OCI-LY1 (cell line): ENCODE data around the gene TEAD1.

ENCODE experiments used
- H2AFZ ChIP-seq: fragments of 200-600 bp; sonication (generic), shearing (Covaris generic); 2 replicates; pipeline ENCODE4 v1.6.0; 2014; ENCODE audit warnings: antibody characterized with exemption, mild to moderate bottlenecking, low read length
- H3F3A ChIP-seq: fragments of 200-600 bp; sonication (generic), shearing (Covaris generic); 2 replicates; pipeline ENCODE4 v1.6.0; 2014; ENCODE audit warnings: mild to moderate bottlenecking, antibody characterized with exemption, low read length, moderate library complexity; ENCODE audit not compliant: insufficient read depth
- H3K27ac ChIP-seq: fragments of 200-600 bp; sonication (generic); 2 replicates; pipeline ENCODE4 v1.5.1; 2014; ENCODE audit warnings: low read length, mixed run types, mild to moderate bottlenecking, low read depth; ENCODE audit not compliant: poor library complexity, severe bottlenecking
- H3K27me3 ChIP-seq: fragments of 200-600 bp; sonication (generic); 2 replicates; pipeline ENCODE4 v1.6.0; 2014; ENCODE audit warnings: antibody characterized with exemption, mild to moderate bottlenecking, low read length, moderate library complexity; ENCODE audit not compliant: insufficient read depth
- H3K36me3 ChIP-seq: fragments of 200-600 bp; sonication (generic); 2 replicates; pipeline ENCODE4 v1.6.1; 2014; ENCODE audit warnings: mild to moderate bottlenecking, antibody characterized with exemption, low read length, moderate library complexity, mixed read lengths; ENCODE audit not compliant: insufficient read depth
- H3K4me1 ChIP-seq: fragments of 200-600 bp; sonication (generic); 2 replicates; pipeline ENCODE4 v1.5.1; 2014; ENCODE audit warnings: mild to moderate bottlenecking, low read length, moderate library complexity; ENCODE audit not compliant: insufficient read depth, severe bottlenecking
- H3K4me2 ChIP-seq: fragments of 200-600 bp; sonication (generic), shearing (Covaris generic); 2 replicates; pipeline ENCODE4 v1.6.1; 2014; ENCODE audit warnings: low read length
- H3K4me3 ChIP-seq: fragments of 200-600 bp; sonication (generic); 2 replicates; pipeline ENCODE4 v1.5.1; 2014; ENCODE audit warnings: low read length, low read depth, mild to moderate bottlenecking, mixed read lengths; ENCODE audit not compliant: poor library complexity, severe bottlenecking
- H3K79me2 ChIP-seq: fragments of 200-600 bp; shearing (Covaris generic); 2 replicates; pipeline ENCODE4 v1.6.1; 2016; ENCODE audit warnings: mixed run types, low read length, mixed read lengths; ENCODE audit not compliant: insufficient read depth
- H3K9ac ChIP-seq: fragments of 200-600 bp; sonication (generic), shearing (Covaris generic); 2 replicates; pipeline ENCODE4 v1.6.1; 2014; ENCODE audit warnings: mild to moderate bottlenecking, low read length, mixed read lengths
- H3K9me2 ChIP-seq: fragments of 200-600 bp; sonication (generic), shearing (Covaris generic); 2 replicates; pipeline ENCODE4 v1.6.1; 2014; ENCODE audit warnings: low read depth, mild to moderate bottlenecking, low read length, mixed read lengths
- H3K9me3 ChIP-seq: fragments of 200-600 bp; shearing (Covaris generic); 2 replicates; pipeline ENCODE4 v1.6.1; 2014; ENCODE audit warnings: low read length, mixed read lengths
- H4K20me1 ChIP-seq: fragments of 200-600 bp; sonication (generic), shearing (Covaris generic); 2 replicates; pipeline ENCODE4 v1.6.0; 2016; ENCODE audit warnings: mild to moderate bottlenecking, low read length; ENCODE audit not compliant: insufficient read depth
- EZH2 ChIP-seq: fragments of 200-600 bp; sonication (generic), shearing (Covaris generic); IDR thresholded peaks from 2 replicates; pipeline ENCODE4 v1.8.0; 2017; ENCODE audit warnings: borderline replicate concordance, mixed run types, mild to moderate bottlenecking, antibody characterized with exemption, low read length, moderate library complexity, mixed read lengths
- TF ChIP-seq, protein P1 (sequence below): fragments of 200-600 bp; sonication (generic), shearing (Covaris generic); IDR thresholded peaks from 2 replicates; pipeline ENCODE4 v1.5.1; 2017; ENCODE audit warnings: mild to moderate bottlenecking, antibody characterized with exemption, low read length, moderate library complexity, mixed read lengths

The TEAD1 gene

DNA sequence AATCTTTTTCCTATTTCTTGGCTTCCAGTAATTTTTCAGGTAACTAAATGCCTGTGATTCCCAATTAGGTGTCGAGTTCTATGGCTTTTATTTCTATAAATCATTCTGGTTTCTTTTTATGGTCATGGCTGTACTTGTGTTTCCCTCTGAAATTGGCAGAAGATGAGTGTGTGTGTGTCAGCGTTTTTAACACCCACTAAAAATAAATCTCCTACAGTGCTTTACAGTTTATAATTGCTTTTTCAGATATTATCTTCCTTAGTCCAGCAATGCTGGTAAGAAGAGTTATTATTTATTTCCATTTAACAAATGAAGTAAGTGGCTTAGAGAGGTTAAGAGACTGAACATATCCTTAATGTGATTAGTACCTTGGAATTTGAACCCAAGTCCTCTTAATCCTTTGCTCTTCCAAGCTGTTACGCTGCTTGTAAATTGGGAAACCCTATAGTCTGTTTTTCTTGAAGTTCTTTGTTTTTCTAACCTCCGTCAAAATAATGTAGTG, 125.2 kb downstream of the TEAD1 start:
- no peak overlapping the region for H3K4me3 ChIP-seq
- H2AFZ ChIP-seq, result no peak overlapping the region
- no peaks in the 10 kb centered on the region for H4K20me1 ChIP-seq
- no peaks in the 10 kb centered on the region for H3F3A ChIP-seq
- TF ChIP-seq EZH2, result no peak
- TF ChIP-seq, protein P1, sequence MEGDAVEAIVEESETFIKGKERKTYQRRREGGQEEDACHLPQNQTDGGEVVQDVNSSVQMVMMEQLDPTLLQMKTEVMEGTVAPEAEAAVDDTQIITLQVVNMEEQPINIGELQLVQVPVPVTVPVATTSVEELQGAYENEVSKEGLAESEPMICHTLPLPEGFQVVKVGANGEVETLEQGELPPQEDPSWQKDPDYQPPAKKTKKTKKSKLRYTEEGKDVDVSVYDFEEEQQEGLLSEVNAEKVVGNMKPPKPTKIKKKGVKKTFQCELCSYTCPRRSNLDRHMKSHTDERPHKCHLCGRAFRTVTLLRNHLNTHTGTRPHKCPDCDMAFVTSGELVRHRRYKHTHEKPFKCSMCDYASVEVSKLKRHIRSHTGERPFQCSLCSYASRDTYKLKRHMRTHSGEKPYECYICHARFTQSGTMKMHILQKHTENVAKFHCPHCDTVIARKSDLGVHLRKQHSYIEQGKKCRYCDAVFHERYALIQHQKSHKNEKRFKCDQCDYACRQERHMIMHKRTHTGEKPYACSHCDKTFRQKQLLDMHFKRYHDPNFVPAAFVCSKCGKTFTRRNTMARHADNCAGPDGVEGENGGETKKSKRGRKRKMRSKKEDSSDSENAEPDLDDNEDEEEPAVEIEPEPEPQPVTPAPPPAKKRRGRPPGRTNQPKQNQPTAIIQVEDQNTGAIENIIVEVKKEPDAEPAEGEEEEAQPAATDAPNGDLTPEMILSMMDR, result no peak
- no peaks in the 10 kb centered on the region for H3K79me2 ChIP-seq
- no peaks in the 10 kb centered on the region for H3K9me3 ChIP-seq
- H3K4me1 ChIP-seq, result no peaks in the 10 kb centered on the region
- H3K27ac ChIP-seq, result no peak overlapping the region
- no peaks in the 10 kb centered on the region for H3K9me2 ChIP-seq
- no peaks in the 10 kb centered on the region for H3K27me3 ChIP-seq
- H3K36me3 ChIP-seq, result no peaks in the 10 kb centered on the region
- H3K4me2 ChIP-seq, result no peak overlapping the region
- no peak overlapping the region for H3K9ac ChIP-seq

DNA sequence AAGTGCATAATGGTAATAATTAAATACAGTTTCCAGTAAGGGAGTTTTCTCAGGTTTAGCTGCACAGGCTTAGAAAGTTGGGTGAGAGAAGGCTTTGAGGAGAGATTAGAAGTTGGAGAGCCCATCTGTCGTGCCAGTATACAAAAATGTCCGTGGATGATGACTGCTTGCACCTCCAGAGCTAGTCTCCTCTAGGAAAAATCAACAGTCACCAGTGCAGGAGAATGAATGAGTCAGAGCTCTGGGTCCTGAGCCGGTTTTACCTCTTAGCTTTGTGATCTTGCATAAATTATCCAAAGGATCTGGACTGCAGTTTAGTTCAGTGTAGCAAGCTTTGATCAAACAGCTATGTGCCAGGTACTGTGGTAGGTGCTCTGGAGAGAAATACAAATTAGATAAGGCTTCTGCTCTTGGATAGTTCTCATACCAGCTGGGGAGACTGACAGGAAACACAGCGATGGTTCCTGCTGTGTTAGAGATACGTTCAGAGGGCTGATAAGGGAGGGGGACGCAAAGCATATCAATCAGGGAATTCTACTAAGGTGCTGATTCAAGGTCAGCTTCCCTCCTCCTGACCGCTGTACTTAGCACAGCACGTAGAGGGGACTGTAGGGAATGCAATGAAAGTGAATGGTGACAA, 125.9 kb downstream of the TEAD1 start:
- H4K20me1 ChIP-seq, result no peaks in the 10 kb centered on the region
- no peaks in the 10 kb centered on the region for H3K27me3 ChIP-seq
- H2AFZ ChIP-seq, result no peak overlapping the region
- no peak overlapping the region for H3K4me2 ChIP-seq
- H3K9ac ChIP-seq, result no peak overlapping the region
- no peaks in the 10 kb centered on the region for H3F3A ChIP-seq
- H3K79me2 ChIP-seq, result no peaks in the 10 kb centered on the region
- H3K9me2 ChIP-seq, result no peaks in the 10 kb centered on the region
- no peak overlapping the region for H3K27ac ChIP-seq
- TF ChIP-seq EZH2, result no peak
- TF ChIP-seq, protein P1, result no peak
- no peak overlapping the region for H3K4me3 ChIP-seq
- no peaks in the 10 kb centered on the region for H3K36me3 ChIP-seq
- no peaks in the 10 kb centered on the region for H3K4me1 ChIP-seq
- H3K9me3 ChIP-seq, result no peaks in the 10 kb centered on the region

DNA sequence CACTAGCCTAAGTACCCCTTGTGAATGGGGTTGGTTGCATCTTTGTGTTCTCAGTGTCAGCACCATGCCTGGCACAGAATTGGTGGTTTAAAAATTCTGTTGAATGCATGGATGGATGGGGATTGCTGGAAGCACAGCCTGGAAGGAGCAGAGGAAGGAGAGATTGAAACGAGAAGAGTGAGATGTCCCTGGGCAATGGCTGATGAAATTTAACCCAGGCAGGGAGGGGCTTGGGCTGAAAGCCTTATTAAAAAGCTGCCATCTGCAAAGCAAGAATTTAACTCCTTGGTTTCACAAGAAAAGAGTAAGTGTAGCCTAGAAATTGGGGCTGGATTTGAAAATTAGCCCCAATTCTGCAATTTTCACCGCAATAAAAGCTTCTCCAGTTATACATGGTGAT, 126.7 kb downstream of the TEAD1 start:
- H3K4me2 ChIP-seq, result no peak overlapping the region

More for the DNA sequence above, 126.7 kb downstream of the TEAD1 start:
- no peaks in the 10 kb centered on the region for H3K27me3 ChIP-seq
- no peak overlapping the region for H3K4me3 ChIP-seq
- no peaks in the 10 kb centered on the region for H3K9me2 ChIP-seq
- no peak overlapping the region for H2AFZ ChIP-seq
- no peaks in the 10 kb centered on the region for H3K9me3 ChIP-seq
- no peaks in the 10 kb centered on the region for H3K79me2 ChIP-seq
- no peaks in the 10 kb centered on the region for H3K4me1 ChIP-seq
- no peaks in the 10 kb centered on the region for H3F3A ChIP-seq
- no peak overlapping the region for H3K9ac ChIP-seq
- TF ChIP-seq EZH2, result no peak
- TF ChIP-seq, protein P1, result no peak
- no peaks in the 10 kb centered on the region for H3K36me3 ChIP-seq
- no peaks in the 10 kb centered on the region for H4K20me1 ChIP-seq
- H3K27ac ChIP-seq, result no peak overlapping the region
